OCI-LY1 (cell line): ENCODE data around the gene CDC42.

Experiments used
- H2AFZ ChIP-seq: fragments of 200-600 bp; sonication (generic), shearing (Covaris generic); 2 replicates; pipeline ENCODE4 v1.6.0; 2014; ENCODE audit warnings: antibody characterized with exemption, mild to moderate bottlenecking, low read length
- H3F3A ChIP-seq: fragments of 200-600 bp; sonication (generic), shearing (Covaris generic); 2 replicates; pipeline ENCODE4 v1.6.0; 2014; ENCODE audit warnings: mild to moderate bottlenecking, antibody characterized with exemption, low read length, moderate library complexity; ENCODE audit not compliant: insufficient read depth
- H3K27ac ChIP-seq: fragments of 200-600 bp; sonication (generic); 2 replicates; pipeline ENCODE4 v1.5.1; 2014; ENCODE audit warnings: low read length, mixed run types, mild to moderate bottlenecking, low read depth; ENCODE audit not compliant: poor library complexity, severe bottlenecking
- H3K27me3 ChIP-seq: fragments of 200-600 bp; sonication (generic); 2 replicates; pipeline ENCODE4 v1.6.0; 2014; ENCODE audit warnings: antibody characterized with exemption, mild to moderate bottlenecking, low read length, moderate library complexity; ENCODE audit not compliant: insufficient read depth
- H3K36me3 ChIP-seq: fragments of 200-600 bp; sonication (generic); 2 replicates; pipeline ENCODE4 v1.6.1; 2014; ENCODE audit warnings: mild to moderate bottlenecking, antibody characterized with exemption, low read length, moderate library complexity, mixed read lengths; ENCODE audit not compliant: insufficient read depth
- H3K4me1 ChIP-seq: fragments of 200-600 bp; sonication (generic); 2 replicates; pipeline ENCODE4 v1.5.1; 2014; ENCODE audit warnings: mild to moderate bottlenecking, low read length, moderate library complexity; ENCODE audit not compliant: insufficient read depth, severe bottlenecking
- H3K4me2 ChIP-seq: fragments of 200-600 bp; sonication (generic), shearing (Covaris generic); 2 replicates; pipeline ENCODE4 v1.6.1; 2014; ENCODE audit warnings: low read length
- H3K4me3 ChIP-seq: fragments of 200-600 bp; sonication (generic); 2 replicates; pipeline ENCODE4 v1.5.1; 2014; ENCODE audit warnings: low read length, low read depth, mild to moderate bottlenecking, mixed read lengths; ENCODE audit not compliant: poor library complexity, severe bottlenecking
- H3K79me2 ChIP-seq: fragments of 200-600 bp; shearing (Covaris generic); 2 replicates; pipeline ENCODE4 v1.6.1; 2016; ENCODE audit warnings: mixed run types, low read length, mixed read lengths; ENCODE audit not compliant: insufficient read depth
- H3K9ac ChIP-seq: fragments of 200-600 bp; sonication (generic), shearing (Covaris generic); 2 replicates; pipeline ENCODE4 v1.6.1; 2014; ENCODE audit warnings: mild to moderate bottlenecking, low read length, mixed read lengths
- H3K9me2 ChIP-seq: fragments of 200-600 bp; sonication (generic), shearing (Covaris generic); 2 replicates; pipeline ENCODE4 v1.6.1; 2014; ENCODE audit warnings: low read depth, mild to moderate bottlenecking, low read length, mixed read lengths
- H3K9me3 ChIP-seq: fragments of 200-600 bp; shearing (Covaris generic); 2 replicates; pipeline ENCODE4 v1.6.1; 2014; ENCODE audit warnings: low read length, mixed read lengths
- H4K20me1 ChIP-seq: fragments of 200-600 bp; sonication (generic), shearing (Covaris generic); 2 replicates; pipeline ENCODE4 v1.6.0; 2016; ENCODE audit warnings: mild to moderate bottlenecking, low read length; ENCODE audit not compliant: insufficient read depth
- CTCF ChIP-seq: fragments of 200-600 bp; sonication (generic), shearing (Covaris generic); IDR thresholded peaks from 2 replicates; pipeline ENCODE4 v1.5.1; 2017; ENCODE audit warnings: mild to moderate bottlenecking, antibody characterized with exemption, low read length, moderate library complexity, mixed read lengths
- EZH2 ChIP-seq: fragments of 200-600 bp; sonication (generic), shearing (Covaris generic); IDR thresholded peaks from 2 replicates; pipeline ENCODE4 v1.8.0; 2017; ENCODE audit warnings: borderline replicate concordance, mixed run types, mild to moderate bottlenecking, antibody characterized with exemption, low read length, moderate library complexity, mixed read lengths

The CDC42 gene

GRCh38 chr1:22078133-22078532 lies 25.6 kb downstream of the CDC42 start:
- peaks cover 82% of the 10 kb centered on the region for H3K36me3 ChIP-seq
- no peaks in the 10 kb centered on the region for H3K27me3 ChIP-seq
- H3K27ac ChIP-seq, result no peak overlapping the region
- H2AFZ ChIP-seq, result no peak overlapping the region
- no peak for TF ChIP-seq EZH2
- no peak for TF ChIP-seq CTCF
- H3F3A ChIP-seq, result no peaks in the 10 kb centered on the region
- no peaks in the 10 kb centered on the region; the same call in 1 of the 2 replicates for H4K20me1 ChIP-seq
- 0 out of 2 replicates have a peak overlapping the region, but pooled peaks have one; percentile 9 for H3K4me2 ChIP-seq
- H3K4me3 ChIP-seq, result no peak overlapping the region
- H3K9me2 ChIP-seq, result no peaks in the 10 kb centered on the region
- H3K4me1 ChIP-seq, result peaks cover 47% of the 10 kb centered on the region
- H3K9me3 ChIP-seq, result no peaks in the 10 kb centered on the region
- H3K79me2 ChIP-seq, result peaks cover 73% of the 10 kb centered on the region
- no peak overlapping the region for H3K9ac ChIP-seq

- H3K36me3 ChIP-seq, result peaks cover 94% of the 10 kb centered on the region
- H3F3A ChIP-seq, result no peaks in the 10 kb centered on the region
- no peak overlapping the region for H3K4me3 ChIP-seq
- no peaks in the 10 kb centered on the region; the same call in 1 of the 2 replicates for H4K20me1 ChIP-seq
- H3K9ac ChIP-seq, result no peak overlapping the region
- H3K27me3 ChIP-seq, result no peaks in the 10 kb centered on the region
- H3K79me2 ChIP-seq, result peaks cover 66% of the 10 kb centered on the region
- H2AFZ ChIP-seq, result no peak overlapping the region
- H3K27ac ChIP-seq, result peak overlapping the region; percentile 24
- H3K9me3 ChIP-seq, result no peaks in the 10 kb centered on the region
- H3K4me1 ChIP-seq, result peaks cover 35% of the 10 kb centered on the region
- TF ChIP-seq CTCF (no peak), EZH2 (no peak)
- H3K4me2 ChIP-seq, result no peak overlapping the region
- no peaks in the 10 kb centered on the region for H3K9me2 ChIP-seq
These were observed 27.7 kb downstream of the CDC42 start for GRCh38 chr1:22080191-22080590.

GRCh38 chr1:22088331-22088730 lies 35.8 kb downstream of the CDC42 start:
- Histone ChIP-seq H3K9me2 (no peaks in the 10 kb centered on the region), H3K9ac (no peak overlapping the region), H3F3A (no peaks in the 10 kb centered on the region), H4K20me1 (peaks cover 9% of the 10 kb centered on the region), H3K36me3 (peaks cover 93% of the 10 kb centered on the region), H2AFZ (no peak overlapping the region), H3K4me3 (no peak overlapping the region), H3K4me2 (no peak overlapping the region), H3K79me2 (peaks cover 57% of the 10 kb centered on the region), H3K27ac (no peak overlapping the region), H3K27me3 (no peaks in the 10 kb centered on the region), H3K9me3 (no peaks in the 10 kb centered on the region), H3K4me1 (peaks cover 24% of the 10 kb centered on the region)
- no peak for TF ChIP-seq EZH2
- TF ChIP-seq CTCF, result no peak
